Spleen (tissue), 11 donors: Measurements from ENCODE around the gene DNAJC30. TPM values are rescaled to one million over a fixed set of nuclear protein-coding genes. Genes with fewer than 3 reads are reported as not detected.
A peak's percentile ranks its signal among the peaks of the same experiment; 100 is the strongest.

Source experiments
- DNase-seq: peaks from one replicate; pipeline ENCODE4 v3.0.0-alpha.2; 2020
- H3K27ac ChIP-seq, 8 donors: fragments of 200-600 bp; sonication (generic) in 7 of 8; 1 replicate in 4 of 8; 2 replicates in 4 of 8; pipeline versions ENCODE4 v1.5.0 to v1.8.0; 2016 to 2021; ENCODE audit warnings: inconsistent platforms in 4 of 8, mild to moderate bottlenecking in 4 of 8, moderate library complexity in 1 of 8
- H3K27me3 ChIP-seq, 7 donors: fragments of 200-600 bp; sonication (generic) in 6 of 7; replicated peaks in 1 of 7; 1 replicate in 4 of 7; 2 replicates in 3 of 7; pipeline versions ENCODE4 v1.5.0 to v1.8.0; 2016 to 2021; ENCODE audit warnings: inconsistent platforms in 3 of 7, mild to moderate bottlenecking in 1 of 7
- H3K36me3 ChIP-seq, 6 donors: fragments of 200-600 bp; sonication (generic) in 5 of 6; 1 replicate in 4 of 6; 2 replicates in 2 of 6; pipeline versions ENCODE4 v1.5.0 to v1.8.0; 2016 to 2021; ENCODE audit warnings: inconsistent platforms in 2 of 6
- H3K4me1 ChIP-seq, 6 donors: fragments of 200-600 bp; sonication (generic) in 5 of 6; 1 replicate in 3 of 6; 2 replicates in 3 of 6; pipeline versions ENCODE4 v1.5.0 to v1.8.0; 2016 to 2021; ENCODE audit warnings: inconsistent platforms in 3 of 6
- H3K4me3 ChIP-seq, 8 donors: fragments of 200-600 bp; sonication (generic) in 7 of 8; 1 replicate in 4 of 8; 2 replicates in 4 of 8; pipeline versions ENCODE4 v1.5.0 to v1.8.0; 2016 to 2021; ENCODE audit warnings: inconsistent platforms in 4 of 8, mild to moderate bottlenecking in 4 of 8, moderate library complexity in 2 of 8
- H3K9me3 ChIP-seq, 8 donors: fragments of 200-600 bp; sonication (generic) in 7 of 8; 1 replicate in 4 of 8; 2 replicates in 4 of 8; pipeline versions ENCODE4 v1.5.0 to v1.8.0; 2016 to 2021; ENCODE audit warnings: inconsistent platforms in 4 of 8
- CTCF ChIP-seq, 11 experiments: fragments of 200-600 bp in 7 of 11; fragments of 450-650 bp in 4 of 11; sonication (generic) in 4 of 11; IDR thresholded peaks in 8 of 11; conservative IDR thresholded peaks in 3 of 11; 1 replicate in 7 of 11; 2 replicates in 4 of 11; pipeline versions ENCODE4 v1.4.0 to v1.8.0; 2016 to 2021; ENCODE audit warnings: antibody characterized with exemption in 11 of 11, inconsistent platforms in 4 of 11, mild to moderate bottlenecking in 1 of 11
- POLR2A ChIP-seq, 3 donors: fragments of 450-650 bp; IDR thresholded peaks; one replicate each; pipeline ENCODE4 v1.5.1; 2017; ENCODE audit warnings: antibody characterized with exemption in 3 of 3, mild to moderate bottlenecking in 1 of 3
- POLR2AphosphoS5 ChIP-seq, 3 donors: sonication (generic); formaldehyde crosslinking; IDR thresholded peaks; one replicate each; pipeline ENCODE4 v1.5.1; 2017; ENCODE audit warnings: antibody characterized with exemption in 3 of 3
- WGBS, 5 donors: extraction: QIAGEN DNeasy Blood & Tissue Kit in 3 of 5; methylation state at CpG; one replicate each; pipeline versions ENCODE4 v1.1.5 to v1.1.7; 2013 to 2018; 5-methylcytosine and 5-hydroxymethylcytosine counted together
- intact Hi-C: fragments of 100-400 bp; cut with DNase I; formaldehyde crosslinking; loops from one replicate; pipeline ENCODE4 v1.15.0; 2023; ENCODE audit warnings: low total_unique reads
- polyA plus RNA-seq, 3 donors: library from polyadenylated mRNA; stranded (reverse); fragments of 200-250 nt; gene quantifications; one replicate each; pipeline ENCODE4 v1.2.1, GENCODE V29; 2013
- total RNA-seq, 7 donors: library from RNA; depleted of rRNA in 3 of 7; stranded (reverse); fragments of >200 nt in 3 of 7; fragmentation: NEBNext Ultra II Directional in 4 of 7; extraction: Animal tissue kit (Norgen Biotek cat#: 25700) in 4 of 7; gene quantifications; one replicate each; pipeline versions ENCODE4 v1.1.0 to v1.2.1, GENCODE V29; 2016 to 2021
- donor health status: healthy with polysubstance abuse.
- donor health status: DM: no; HTN: no; CAD: no; lungs with moderate emphysema.
- donor health status: DM: no; HTN: no; CAD: no.
- donor health status: Bipolar disorder and iron deficiency.
- donor health status: healthy.
- donor health status: DM: no; HTN: no; CAD: no.
- donor health status: DM: yes; HTN: yes; CAD: no.

The DNAJC30 gene
- total and polyA plus RNA-seq, 10 donors: 5.6 to 12.7 (median 8.7) TPM

- no peak overlapping the region for H3K27ac ChIP-seq
- intact Hi-C loops: no loop called here
- DNase-seq: no peak
- no peaks in the 10 kb centered on the region for H3K9me3 ChIP-seq
- H3K4me3 ChIP-seq: no peak overlapping the region
- H3K4me1 ChIP-seq: peaks cover 0 to 26% (median 10%) of the 10 kb centered on the region in 6 donors
- TF ChIP-seq CTCF (IDR thresholded peaks at IDR 0.05 in 8 of 11, conservative IDR thresholded peaks at IDR 0.05 in 3 of 11) (no peak), POLR2AphosphoS5 (IDR thresholded peaks at IDR 0.05) (no peak), POLR2A (IDR thresholded peaks at IDR 0.05) (no peak)
- 48 to 66% (median 64%) methylated on average over 1 of the region's 1 CpG for WGBS, 5 donors
- peaks cover 0 to 7% (median 0%) of the 10 kb centered on the region in 6 donors for H3K36me3 ChIP-seq
- H3K27me3 ChIP-seq: peaks cover 0 to 40% (median 0%) of the 10 kb centered on the region in 7 donors
These were observed 29.5 kb upstream of the DNAJC30 start for GRCh38 chr7:73712773-73713172.

GRCh38 chr7:73708961-73709549 is 25.8 kb upstream of the DNAJC30 start:
- no peak for TF ChIP-seq POLR2AphosphoS5 (IDR thresholded peaks at IDR 0.05)
- TF ChIP-seq POLR2A (IDR thresholded peaks at IDR 0.05): no peak
- no peak for TF ChIP-seq CTCF (IDR thresholded peaks at IDR 0.05 in 8 of 11, conservative IDR thresholded peaks at IDR 0.05 in 3 of 11)
- no peaks in the 10 kb centered on the region for H3K9me3 ChIP-seq
- H3K4me3 ChIP-seq: no peak overlapping the region
- no peak overlapping the region for H3K27ac ChIP-seq
- intact Hi-C loops: no loop called here
- 86 to 94% (median 90%) methylated on average over 12 to 16 of the region's 16 CpGs for WGBS, 5 donors
- DNase-seq: no peak
- peaks cover 0 to 21% (median 8%) of the 10 kb centered on the region in 6 donors for H3K4me1 ChIP-seq
- peaks cover 0 to 23% (median 0%) of the 10 kb centered on the region in 6 donors for H3K36me3 ChIP-seq
- peaks cover 0 to 13% (median 0%) of the 10 kb centered on the region in 7 donors for H3K27me3 ChIP-seq

GRCh38 chr7:73707045-73707631 is 23.9 kb upstream of the DNAJC30 start:
- Histone ChIP-seq H3K27me3 (peaks cover 0 to 11% (median 0%) of the 10 kb centered on the region in 7 donors), H3K9me3 (no peaks in the 10 kb centered on the region), H3K4me1 (peaks cover 0 to 31% (median 17%) of the 10 kb centered on the region in 6 donors), H3K27ac (peak overlapping the region in 1 of 8 donors; percentile 6), H3K4me3 (peak overlapping the region in 1 of 8 donors; percentile 1), H3K36me3 (peaks cover 0 to 32% (median 0%) of the 10 kb centered on the region in 6 donors)
- TF ChIP-seq CTCF (IDR thresholded peaks at IDR 0.05 in 8 of 11, conservative IDR thresholded peaks at IDR 0.05 in 3 of 11) (no peak), POLR2AphosphoS5 (IDR thresholded peaks at IDR 0.05) (peak; percentile 38 to 63 (median 53))
- 39 to 48% (median 45%) methylated on average over 11 to 15 of the region's 15 CpGs for WGBS, 5 donors
- peak; percentile 89 for DNase-seq
- intact Hi-C loops: no loop called here
